ENCODE results near the gene EPHA2.

Gene EPHA2

GRCh38 chr1:16088996-16089395, 66.9 kb downstream of the EPHA2 start:
- no peak for DNase-seq

- DNase-seq, result no peak
These were observed 67.4 kb downstream of the EPHA2 start for GRCh38 chr1:16088351-16088911.

DNA sequence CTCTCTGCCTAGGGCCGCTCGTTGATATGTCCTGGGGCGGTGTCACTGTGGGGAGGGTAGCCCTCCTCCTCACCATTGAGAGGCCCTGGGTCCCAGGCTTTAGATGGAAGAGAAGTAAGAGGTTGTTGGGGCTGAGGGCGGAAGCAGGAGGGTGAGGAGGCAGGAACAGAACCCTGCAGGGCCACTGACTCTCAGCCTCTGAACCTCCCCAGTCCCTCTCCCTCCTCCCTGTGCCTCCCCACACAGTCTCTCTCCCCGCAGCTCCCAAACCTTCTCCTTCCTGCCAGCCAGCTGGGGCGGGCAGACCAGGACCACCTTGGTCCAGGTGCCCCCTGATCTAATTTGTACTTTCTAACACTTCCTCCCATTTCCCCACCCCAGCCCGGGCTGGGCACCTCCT, 68.1 kb downstream of the EPHA2 start:
- DNase-seq, result no peak

DNA sequence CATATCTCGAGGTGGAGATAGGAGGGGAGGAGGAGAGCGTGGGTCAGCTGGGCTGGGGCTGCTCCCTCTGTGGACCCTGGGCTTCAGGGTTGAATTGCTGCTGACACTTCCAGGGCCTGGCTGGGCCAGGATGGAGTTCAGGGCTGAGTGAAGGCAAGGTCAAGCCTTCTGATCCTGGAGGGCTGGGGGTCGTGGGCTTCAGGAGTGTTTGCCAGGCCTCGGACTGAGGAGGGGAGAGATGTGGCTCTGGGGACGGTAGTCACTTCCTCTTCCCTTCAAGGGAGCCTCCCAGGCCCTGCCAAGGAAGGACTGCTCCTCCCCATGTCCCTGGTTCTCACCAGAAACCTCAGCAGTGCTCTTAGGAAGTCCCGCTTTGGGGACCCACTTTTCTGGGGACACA, 70.3 kb downstream of the EPHA2 start:
- no peak for DNase-seq

DNA sequence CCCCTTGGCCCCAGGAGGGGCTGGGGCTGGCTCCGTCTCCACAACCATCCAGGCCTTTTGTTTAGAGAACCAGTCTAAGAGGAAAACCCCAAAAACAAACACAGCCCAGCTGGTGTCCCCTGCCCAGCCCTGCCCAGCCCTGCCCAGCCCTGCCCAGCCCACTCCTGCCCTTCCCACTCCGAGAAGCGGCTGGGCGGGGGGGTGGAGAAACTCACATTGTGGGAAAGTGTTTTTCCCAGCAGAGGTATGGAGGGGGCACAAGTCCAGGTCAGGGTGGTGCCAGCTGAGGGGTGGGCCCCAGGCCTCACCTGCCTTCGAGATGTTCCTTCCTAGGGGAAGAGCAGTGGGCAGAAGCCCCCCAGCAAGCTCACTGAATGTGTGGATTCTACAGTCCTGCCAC, 72.4 kb downstream of the EPHA2 start:
- no peak for DNase-seq

DNA sequence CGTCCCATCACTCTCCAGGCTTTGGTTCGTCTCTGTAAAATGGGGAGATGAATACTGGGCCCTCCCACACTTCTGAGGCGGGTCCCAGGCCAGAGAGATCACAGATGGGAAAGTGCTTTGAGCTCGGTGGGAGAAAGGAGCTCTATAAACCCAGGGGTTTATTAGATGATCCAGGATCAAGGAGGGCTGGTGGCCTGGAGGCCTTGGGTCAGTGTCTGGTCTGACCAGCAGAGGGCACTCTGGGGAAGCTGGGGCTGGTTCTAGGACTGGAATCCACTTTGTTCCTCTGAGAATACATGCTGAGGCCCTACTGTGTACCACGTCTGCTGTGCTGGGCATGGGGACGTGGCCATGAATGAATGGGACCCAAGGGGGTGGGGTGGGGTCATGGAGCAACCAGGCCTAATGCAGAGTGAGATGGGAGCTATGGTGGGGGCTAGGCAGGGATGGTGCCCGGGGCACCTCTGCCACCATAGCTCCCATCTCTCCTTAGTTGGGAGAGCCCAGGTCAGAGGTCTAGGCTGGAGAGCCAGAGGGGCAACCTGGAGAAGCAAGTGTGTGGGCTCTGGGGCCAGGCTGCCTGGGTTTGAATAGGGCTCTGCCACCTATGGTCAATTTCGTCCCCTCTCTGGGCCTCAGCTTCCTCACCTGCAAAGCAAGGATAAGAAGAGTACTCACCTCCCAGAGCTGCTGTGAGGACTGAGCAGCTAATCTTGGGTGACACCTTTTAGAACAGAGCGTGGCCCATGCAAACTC, 73.4 kb downstream of the EPHA2 start:
- DNase-seq, result no peak

- no peak for DNase-seq
These were observed 74.2 kb downstream of the EPHA2 start for GRCh38 chr1:16081636-16082035.

- DNase-seq, result no peak
These were observed 75.3 kb downstream of the EPHA2 start for GRCh38 chr1:16080422-16081150.

DNA sequence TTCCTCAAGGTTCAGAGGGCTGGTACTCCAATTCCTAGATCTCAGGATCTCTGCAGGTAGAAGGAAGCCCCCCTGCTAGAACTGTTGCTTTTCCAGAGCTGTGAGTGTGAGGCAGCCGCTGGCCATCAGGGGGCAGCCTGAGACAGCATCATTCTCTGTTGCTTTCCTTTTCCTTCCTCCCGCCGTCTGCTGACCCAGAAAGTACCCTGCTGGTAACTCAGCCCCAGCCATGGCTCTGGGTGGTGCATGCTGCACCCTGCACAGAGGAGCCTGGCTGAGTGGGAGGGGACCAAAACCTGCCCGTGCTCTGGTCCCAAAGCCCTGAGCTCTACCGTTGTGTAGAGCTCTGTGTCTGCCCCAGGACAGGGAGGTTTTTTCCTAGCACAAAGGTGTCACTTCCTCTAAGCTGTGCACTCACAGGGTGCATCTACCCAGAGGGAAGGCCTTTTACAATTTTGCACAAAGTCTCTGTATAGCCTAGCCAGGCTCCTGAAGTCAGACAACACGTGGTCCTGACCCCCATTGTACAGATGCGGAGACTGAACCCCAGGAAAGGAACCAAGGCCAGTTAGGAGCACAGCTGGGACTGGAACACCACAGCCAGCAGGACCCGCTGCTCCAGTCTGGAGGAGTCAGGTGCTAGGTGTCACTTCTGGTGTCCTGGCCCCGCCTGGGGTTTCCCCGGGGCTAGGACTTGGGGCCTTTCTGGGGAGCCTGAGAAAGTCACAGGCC, 76.8 kb downstream of the EPHA2 start:
- peak; percentile 73 for DNase-seq

DNA sequence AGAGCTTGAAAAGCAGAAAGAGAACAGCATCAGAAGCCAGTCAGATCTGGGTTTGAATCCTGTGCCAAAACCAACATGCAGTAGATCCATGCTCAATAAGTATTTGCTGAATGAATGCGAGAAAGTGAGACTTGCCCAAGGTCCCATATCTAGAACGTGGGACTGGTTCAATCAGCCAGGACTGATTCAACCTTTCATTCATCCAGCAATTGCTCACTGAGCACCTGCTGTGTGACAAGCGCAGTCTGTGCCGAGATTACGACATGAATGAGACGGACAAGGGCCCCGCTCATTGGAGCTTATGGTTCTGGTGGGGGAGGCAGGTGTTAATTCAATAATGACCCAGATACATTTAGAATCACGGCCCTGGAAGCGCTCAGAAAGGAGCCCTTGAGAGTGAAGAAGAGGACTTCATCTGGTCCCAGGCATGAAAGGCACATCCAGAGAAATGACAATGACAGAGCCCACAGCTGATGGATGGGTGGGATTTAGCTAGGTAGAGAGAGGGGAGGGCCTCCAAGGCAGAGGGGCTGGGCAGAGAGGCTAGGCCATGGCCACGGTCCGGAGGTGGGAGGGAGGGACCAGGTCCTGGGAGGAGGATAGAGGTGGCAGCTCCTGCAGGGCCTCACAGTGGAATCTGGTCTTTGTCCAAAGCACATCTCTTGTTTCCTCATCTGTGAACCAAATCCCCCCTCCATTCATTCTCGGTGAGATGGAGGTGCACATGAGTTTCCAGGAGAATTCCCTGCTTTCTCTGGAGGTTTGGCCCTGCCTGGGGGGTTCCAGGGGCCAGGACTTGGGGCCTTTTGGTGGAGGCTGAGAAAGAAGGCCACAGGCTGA, 78.2 kb downstream of the EPHA2 start:
- DNase-seq, result no peak

- DNase-seq, result no peak
These were observed 79.0 kb downstream of the EPHA2 start for GRCh38 chr1:16076865-16077238.

GRCh38 chr1:16076031-16076864, 79.6 kb downstream of the EPHA2 start:
- no peak for DNase-seq

- no peak for DNase-seq
These were observed 80.4 kb downstream of the EPHA2 start for GRCh38 chr1:16075337-16076030.
